GM12892 (cell line): Measurements from ENCODE around the gene SLC4A2.

Experiments used
- POLR2A ChIP-seq: IDR thresholded peaks from 2 replicates; pipeline ENCODE4 v1.6.1; 2011; ENCODE audit warnings: low read depth, low read length, control low read depth
- POLR2AphosphoS5 ChIP-seq: IDR thresholded peaks from 2 replicates; pipeline ENCODE4 v1.6.1; 2011; ENCODE audit warnings: low read depth, low read length, control low read depth
- TAF1 ChIP-seq: IDR thresholded peaks from 2 replicates; pipeline ENCODE4 v1.6.1; 2011; ENCODE audit warnings: low read depth, mild to moderate bottlenecking, control low read depth, low read length, borderline replicate concordance

DNA sequence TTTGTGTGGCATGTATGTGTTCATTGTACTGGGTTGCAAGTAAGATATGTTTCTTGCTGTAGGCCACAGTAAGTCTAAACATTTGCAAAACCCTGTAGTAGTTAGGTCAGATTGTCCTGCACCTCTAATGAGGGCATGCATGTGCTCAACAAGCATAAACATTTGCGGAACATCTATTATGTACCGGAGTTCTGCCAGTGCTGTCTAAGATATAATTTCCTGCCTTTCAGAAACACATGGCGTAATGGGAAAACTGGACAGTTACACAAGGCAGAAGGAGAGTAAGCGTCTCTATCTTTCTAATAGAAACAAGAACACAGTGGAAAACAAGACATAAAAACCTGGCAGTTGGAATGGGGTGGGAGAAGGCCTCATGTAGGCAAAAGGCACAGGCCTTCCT, 28.4 kb upstream of the SLC4A2 start:
- TF ChIP-seq TAF1 (no peak), POLR2AphosphoS5 (no peak), POLR2A (no peak)
